Measurements from ENCODE around the gene GPR27.
A peak's percentile ranks its signal among the peaks of the same experiment; 100 is the strongest.

Gene GPR27

DNA sequence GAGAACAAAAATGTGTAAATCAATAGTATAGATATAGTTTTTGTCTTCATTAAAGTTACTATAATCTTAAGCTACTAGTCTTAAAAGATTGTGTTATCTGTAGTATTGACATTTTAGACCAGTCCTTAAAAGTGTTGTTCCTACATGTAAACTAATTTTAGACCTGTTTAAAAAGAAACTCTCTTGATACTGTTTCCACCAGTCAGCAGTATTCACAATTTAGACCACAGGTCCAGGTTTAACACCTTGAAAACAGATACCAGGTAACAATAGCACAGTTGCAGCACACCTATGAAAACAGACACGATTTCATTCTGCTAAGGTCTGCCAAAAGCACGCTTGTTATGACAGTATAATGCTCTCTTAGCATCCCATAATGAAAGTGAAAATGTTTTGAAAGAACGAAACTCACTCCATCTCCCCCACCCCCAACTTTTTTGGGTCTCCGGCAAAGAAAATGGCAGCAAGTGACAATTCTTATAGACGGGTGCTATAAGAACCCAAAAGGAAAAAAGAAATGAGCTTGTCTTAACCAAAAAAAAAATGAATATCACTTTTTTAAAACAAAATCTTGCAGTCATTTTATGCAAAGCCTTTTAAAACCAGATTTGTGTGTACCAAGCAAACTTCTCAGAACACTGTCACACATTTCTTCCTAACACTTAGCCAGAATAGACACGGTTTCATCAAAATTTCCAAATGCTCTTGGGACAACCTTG is 30.0 kb upstream of the GPR27 start:
- Histone ChIP-seq H3K4me1 (ENCODE audit: insufficient read depth, low read length) (peaks cover 17% of the 10 kb centered on the region), H3K9ac (ENCODE audit: low read depth, low read length) (peak overlapping the region; percentile 84; the same call in 1 of the 2 replicates), H3K36me3 (ENCODE audit: insufficient read depth, low read length) (no peaks in the 10 kb centered on the region), H3K9me3 (ENCODE audit: control insufficient read depth, insufficient read depth, low read length) (no peaks in the 10 kb centered on the region)

DNA sequence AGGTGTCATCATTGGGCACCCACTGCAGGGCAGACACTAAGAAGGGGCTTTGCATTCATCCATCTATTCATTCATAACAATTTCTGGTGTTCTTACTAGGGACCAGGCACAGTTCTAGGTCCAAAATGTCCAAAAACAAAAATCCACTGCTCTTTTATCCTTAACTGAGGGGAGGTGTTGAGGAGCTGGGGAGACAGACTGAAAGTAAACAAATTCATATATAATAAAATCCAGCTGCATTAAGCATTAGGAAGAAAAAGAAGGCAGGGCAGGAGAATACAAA is 29.5 kb upstream of the GPR27 start:
- peaks cover 18% of the 10 kb centered on the region for H3K4me1 ChIP-seq (ENCODE audit: insufficient read depth, low read length)
- peak overlapping the region; percentile 84 for H3K9ac ChIP-seq (ENCODE audit: low read depth, low read length)
- H3K9me3 ChIP-seq (ENCODE audit: control insufficient read depth, insufficient read depth, low read length): no peaks in the 10 kb centered on the region
- H3K36me3 ChIP-seq (ENCODE audit: insufficient read depth, low read length): no peaks in the 10 kb centered on the region

DNA sequence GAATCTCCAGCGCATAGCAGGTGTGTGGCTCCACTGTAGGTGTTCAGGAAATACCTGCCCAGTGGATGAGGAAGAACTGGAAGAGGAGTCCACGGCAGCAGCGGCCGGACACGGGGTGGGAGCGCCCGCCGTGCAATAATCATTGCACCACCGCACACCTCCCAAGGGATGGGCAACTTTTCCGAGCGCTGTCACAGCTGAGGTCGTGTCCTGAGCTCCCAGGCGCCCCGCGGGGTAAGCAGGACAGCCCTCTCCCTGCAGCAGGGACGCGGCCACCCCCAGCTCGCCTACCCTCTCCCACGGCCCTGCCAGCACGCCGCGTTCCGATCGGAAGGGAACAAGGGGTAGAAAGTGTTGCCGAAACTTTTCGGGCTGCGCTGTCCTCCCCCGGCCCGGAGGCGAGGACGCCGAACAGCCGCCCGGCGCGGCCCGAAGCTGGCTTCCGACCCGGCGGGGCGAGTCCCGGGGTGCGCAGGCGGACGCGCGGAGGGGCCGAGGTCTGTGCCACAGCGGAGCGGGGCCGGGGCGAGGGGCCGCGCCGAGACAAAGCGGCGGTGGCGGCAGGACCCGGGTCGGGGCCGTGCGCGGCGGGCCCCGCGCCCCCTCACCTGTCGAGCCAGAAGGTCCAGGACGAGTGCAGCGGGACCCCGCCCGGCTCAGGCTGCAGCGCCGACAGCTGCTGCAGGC is 28.9 kb upstream of the GPR27 start:
- H3K9me3 ChIP-seq (ENCODE audit: control insufficient read depth, insufficient read depth, low read length): no peaks in the 10 kb centered on the region
- peak overlapping the region; percentile 84 for H3K9ac ChIP-seq (ENCODE audit: low read depth, low read length)
- H3K36me3 ChIP-seq (ENCODE audit: insufficient read depth, low read length): no peaks in the 10 kb centered on the region
- H3K4me1 ChIP-seq (ENCODE audit: insufficient read depth, low read length): peaks cover 22% of the 10 kb centered on the region

DNA sequence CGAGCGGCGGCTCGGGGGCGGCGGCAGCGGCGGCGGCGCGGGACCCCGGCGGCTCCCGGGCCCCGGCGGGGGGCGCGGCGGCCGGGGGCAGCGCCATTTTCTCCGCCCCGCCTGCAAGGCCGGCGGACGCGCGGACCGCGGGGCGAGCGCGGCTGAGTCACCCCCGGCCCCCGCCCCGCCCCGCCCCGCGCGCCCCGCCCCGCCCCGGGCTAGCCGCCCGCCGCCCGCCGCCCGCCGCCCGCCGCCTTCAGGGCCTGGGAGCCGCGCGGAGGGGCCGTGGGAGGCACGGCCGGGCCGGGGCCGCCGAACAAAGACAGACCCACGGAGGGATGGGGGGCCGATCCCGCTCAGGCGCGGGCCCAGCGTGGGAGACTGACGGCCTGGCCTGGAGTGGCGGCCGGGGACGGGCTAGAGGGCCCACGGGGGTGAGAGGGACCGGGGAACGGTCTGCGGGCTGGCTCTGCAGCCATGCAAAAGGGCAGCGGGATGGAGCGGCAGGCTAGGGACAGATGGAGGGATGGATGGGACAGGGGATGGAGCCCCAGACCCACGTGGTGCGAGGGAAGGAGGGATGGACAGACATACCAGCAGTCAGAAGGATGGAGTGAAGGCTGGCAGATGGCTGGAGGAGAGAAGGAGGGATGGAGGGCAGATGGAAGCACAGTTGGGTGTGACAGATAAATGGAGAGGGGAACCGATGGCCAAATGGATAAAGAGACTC is 28.2 kb upstream of the GPR27 start, which contains the start of gene EIF4E3:
Gene EIF4E3 (minus strand): TSS at position 132 of the 721 bp plus-strand sequence. CDS start 35 bp downstream, at position 97.
- H3K9ac ChIP-seq (ENCODE audit: low read depth, low read length): peak within 1 kb of the TSS; percentile 84
- H3K4me1 ChIP-seq (ENCODE audit: insufficient read depth, low read length): peaks cover 27% of the 10 kb centered on the region
- H3K36me3 ChIP-seq (ENCODE audit: insufficient read depth, low read length): no peaks in the 10 kb centered on the region
- H3K9me3 ChIP-seq (ENCODE audit: control insufficient read depth, insufficient read depth, low read length): no peaks in the 10 kb centered on the region

DNA sequence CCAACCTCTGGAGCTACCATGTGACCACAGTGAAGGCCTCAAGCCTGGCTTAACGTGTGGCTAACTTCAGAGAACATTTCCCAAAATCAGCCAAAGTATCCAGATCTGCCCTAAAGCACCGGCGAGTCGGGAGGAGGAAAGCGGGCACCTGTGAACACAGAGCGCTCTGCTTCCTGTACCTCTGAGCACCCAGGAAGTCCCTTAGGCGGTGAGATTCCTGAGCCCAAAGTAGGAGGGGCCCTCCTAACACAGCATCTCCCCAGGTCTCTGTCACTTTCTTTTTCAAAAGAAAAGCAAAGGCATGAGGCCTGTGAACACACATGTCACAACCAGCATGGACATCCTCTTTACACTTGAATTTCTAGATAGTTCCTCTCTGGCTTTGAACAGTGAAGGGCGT is 27.5 kb upstream of the GPR27 start:
- Histone ChIP-seq H3K9me3 (ENCODE audit: control insufficient read depth, insufficient read depth, low read length) (no peaks in the 10 kb centered on the region), H3K9ac (ENCODE audit: low read depth, low read length) (peak overlapping the region; percentile 46; the same call in 1 of the 2 replicates), H3K4me1 (ENCODE audit: insufficient read depth, low read length) (peaks cover 32% of the 10 kb centered on the region), H3K36me3 (ENCODE audit: insufficient read depth, low read length) (no peaks in the 10 kb centered on the region)

DNA sequence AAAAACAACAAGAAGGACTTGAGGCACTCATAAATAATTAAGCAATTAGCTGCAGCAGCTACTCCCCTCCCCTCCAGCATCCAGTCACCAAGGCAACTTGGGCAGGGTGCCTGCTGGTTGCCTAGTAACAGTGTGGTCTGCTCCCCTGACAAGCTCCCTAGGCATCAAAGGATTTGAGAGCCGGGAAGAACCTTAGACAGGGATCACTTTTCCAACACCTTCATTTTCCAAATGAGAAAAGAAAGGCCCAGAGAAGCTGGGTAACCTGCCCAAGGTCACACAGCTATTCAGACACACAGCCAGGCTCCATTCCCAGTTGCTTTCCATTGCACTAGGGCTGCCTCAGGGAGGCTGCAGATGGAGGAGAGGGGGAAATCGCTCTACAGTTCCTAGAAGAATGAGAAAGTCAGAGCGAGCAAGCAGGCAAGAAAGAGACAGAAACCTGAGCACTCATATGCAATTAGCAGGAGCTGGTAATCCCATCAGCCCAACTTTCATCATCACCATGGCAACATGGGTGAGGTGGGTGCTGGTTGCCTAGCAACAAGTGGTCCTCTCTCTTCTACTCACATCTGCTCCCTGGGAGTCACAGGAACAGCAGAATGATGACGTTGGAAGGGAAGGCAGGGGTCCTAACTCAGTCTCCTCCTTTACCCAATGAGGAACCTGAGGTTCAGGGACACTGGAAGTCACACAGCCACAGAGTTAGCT is 24.9 kb upstream of the GPR27 start:
- Histone ChIP-seq H3K9me3 (ENCODE audit: control insufficient read depth, insufficient read depth, low read length) (no peaks in the 10 kb centered on the region), H3K36me3 (ENCODE audit: insufficient read depth, low read length) (no peaks in the 10 kb centered on the region), H3K9ac (ENCODE audit: low read depth, low read length) (no peak overlapping the region), H3K4me1 (ENCODE audit: insufficient read depth, low read length) (peaks cover 29% of the 10 kb centered on the region)

DNA sequence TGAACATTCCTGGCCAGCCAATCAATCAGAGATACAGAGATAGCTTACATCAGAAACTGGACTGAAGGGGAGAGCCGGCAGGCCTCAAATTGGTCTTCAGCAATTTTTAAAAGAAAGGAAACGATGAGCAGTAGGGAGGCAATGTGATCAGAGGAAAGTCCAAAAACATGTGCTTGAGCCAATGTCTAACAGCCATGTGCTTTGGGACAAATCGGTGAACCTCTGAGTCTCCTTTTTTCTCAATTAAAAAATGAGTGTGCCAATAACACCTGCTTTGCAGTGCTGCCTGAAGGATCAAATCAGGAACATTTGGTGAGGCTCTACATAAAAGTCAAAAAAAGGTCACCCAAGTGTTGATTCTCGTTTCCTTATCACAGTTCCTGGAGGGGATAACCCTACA is 21.0 kb upstream of the GPR27 start:
- Histone ChIP-seq H3K36me3 (ENCODE audit: insufficient read depth, low read length) (no peaks in the 10 kb centered on the region), H3K4me1 (ENCODE audit: insufficient read depth, low read length) (peaks cover 20% of the 10 kb centered on the region), H3K9ac (ENCODE audit: low read depth, low read length) (no peak overlapping the region), H3K9me3 (ENCODE audit: control insufficient read depth, insufficient read depth, low read length) (no peaks in the 10 kb centered on the region)

DNA sequence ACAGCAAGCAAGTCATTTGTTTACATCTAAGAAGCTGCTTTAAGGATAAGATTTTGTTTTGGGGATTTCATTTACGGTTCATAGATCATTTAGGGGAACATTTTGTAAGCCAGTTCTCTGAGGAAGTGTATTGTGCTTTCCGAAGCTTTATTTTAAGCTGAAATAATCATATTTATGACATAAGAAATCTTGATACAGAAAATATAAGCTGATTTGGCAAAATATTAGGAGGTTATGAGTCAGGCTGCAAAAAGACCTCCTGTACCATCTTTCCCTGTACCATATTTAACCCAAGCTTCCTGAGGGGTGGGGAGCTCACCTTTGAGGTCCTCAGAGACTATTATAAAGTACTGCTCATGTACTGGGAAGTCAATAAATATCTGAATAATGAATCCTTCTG is 20.3 kb upstream of the GPR27 start:
- Histone ChIP-seq H3K9ac (ENCODE audit: low read depth, low read length) (no peak overlapping the region), H3K36me3 (ENCODE audit: insufficient read depth, low read length) (no peaks in the 10 kb centered on the region), H3K4me1 (ENCODE audit: insufficient read depth, low read length) (peaks cover 20% of the 10 kb centered on the region), H3K9me3 (ENCODE audit: control insufficient read depth, insufficient read depth, low read length) (no peaks in the 10 kb centered on the region)

DNA sequence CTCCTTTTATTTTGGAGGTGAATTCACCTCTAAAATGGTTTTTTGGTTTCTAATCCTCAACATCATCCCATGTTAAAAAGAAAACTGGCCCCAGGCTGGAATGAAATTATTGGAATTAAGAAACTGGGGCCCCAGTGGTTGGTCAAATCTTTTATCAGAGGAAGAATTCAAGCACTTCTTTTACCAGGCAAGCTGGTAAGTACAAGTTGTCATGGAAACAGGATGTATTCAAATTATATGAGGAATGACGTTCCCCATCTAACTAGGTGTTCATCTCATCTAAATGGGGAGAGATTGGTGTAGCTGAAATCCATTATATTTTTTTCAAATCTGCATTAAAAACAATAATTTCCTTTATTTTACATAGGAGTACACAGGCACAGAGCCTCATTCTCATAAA is 18.8 kb upstream of the GPR27 start:
- H3K9me3 ChIP-seq (ENCODE audit: control insufficient read depth, insufficient read depth, low read length): no peaks in the 10 kb centered on the region
- peaks cover 15% of the 10 kb centered on the region for H3K4me1 ChIP-seq (ENCODE audit: insufficient read depth, low read length)
- no peak overlapping the region for H3K9ac ChIP-seq (ENCODE audit: low read depth, low read length)
- no peaks in the 10 kb centered on the region for H3K36me3 ChIP-seq (ENCODE audit: insufficient read depth, low read length)

DNA sequence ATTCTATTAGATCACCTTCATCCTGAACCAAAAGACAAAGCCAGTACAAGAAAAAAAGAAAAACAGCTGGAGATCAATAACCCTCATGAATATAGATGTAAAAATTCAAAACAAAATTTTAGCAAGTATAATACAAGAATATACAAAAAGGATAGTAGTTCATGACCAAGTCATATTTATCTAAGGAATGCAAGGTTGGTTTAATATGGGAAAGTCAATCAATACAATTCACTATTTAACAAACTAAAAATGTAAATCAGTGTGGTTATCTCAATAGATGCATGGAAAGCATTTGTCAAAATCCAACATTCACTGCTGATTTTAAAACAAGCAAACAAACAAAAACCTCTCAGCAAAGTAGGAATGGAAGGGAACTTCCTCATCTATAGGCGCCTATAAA is 11.0 kb upstream of the GPR27 start:
- no peaks in the 10 kb centered on the region for H3K36me3 ChIP-seq (ENCODE audit: insufficient read depth, low read length)
- H3K4me1 ChIP-seq (ENCODE audit: insufficient read depth, low read length): no peaks in the 10 kb centered on the region

DNA sequence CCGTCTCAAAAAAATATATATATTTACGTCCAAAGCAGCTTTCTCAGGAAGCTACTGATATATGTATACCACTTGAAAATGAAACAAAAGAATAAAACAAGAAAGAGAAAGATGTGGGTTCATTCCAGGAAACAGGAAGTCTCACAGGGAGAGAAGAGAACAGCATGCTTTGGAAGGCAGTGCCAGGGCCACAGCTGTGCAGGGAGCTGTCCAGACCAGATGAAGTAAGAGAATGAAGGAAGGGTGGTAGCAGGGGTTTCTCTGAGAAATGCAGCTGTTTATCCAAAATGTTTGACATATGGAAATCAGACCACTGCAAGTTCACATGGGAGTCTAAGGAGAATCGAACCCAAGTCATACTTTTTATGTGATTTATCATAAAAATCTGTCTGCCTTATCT is 8.9 kb upstream of the GPR27 start:
- H3K9ac ChIP-seq (ENCODE audit: low read depth, low read length): no peak overlapping the region
- H3K9me3 ChIP-seq (ENCODE audit: control insufficient read depth, insufficient read depth, low read length): peaks cover 3% of the 10 kb centered on the region
- no peaks in the 10 kb centered on the region for H3K36me3 ChIP-seq (ENCODE audit: insufficient read depth, low read length)
- H3K4me1 ChIP-seq (ENCODE audit: insufficient read depth, low read length): no peaks in the 10 kb centered on the region

More for the DNA sequence above, 11.0 kb upstream of the GPR27 start:
- Histone ChIP-seq H3K9me3 (ENCODE audit: control insufficient read depth, insufficient read depth, low read length) (peaks cover 3% of the 10 kb centered on the region), H3K9ac (ENCODE audit: low read depth, low read length) (no peak overlapping the region)

DNA sequence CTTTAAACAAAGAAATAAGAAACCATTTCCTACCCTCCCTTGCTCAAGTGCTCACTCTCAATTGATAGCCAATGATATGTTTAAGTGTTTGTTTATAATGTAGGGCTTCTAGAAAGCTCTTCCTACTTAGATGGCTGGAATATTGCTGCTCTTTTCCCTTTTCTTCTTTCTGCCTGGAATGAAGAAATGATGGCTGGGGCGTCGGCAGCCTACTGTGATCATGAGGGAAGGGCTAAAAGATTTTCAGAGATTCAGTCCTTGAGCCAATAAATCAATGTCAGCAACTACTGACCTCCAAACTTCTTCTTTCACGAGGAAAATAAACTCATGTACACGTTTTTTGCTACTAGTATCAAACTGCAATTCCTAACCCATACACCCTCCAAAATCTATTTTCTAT is 2.1 kb upstream of the GPR27 start:
- Histone ChIP-seq H3K4me1 (ENCODE audit: insufficient read depth, low read length) (no peaks in the 10 kb centered on the region), H3K36me3 (ENCODE audit: insufficient read depth, low read length) (no peaks in the 10 kb centered on the region), H3K9me3 (ENCODE audit: control insufficient read depth, insufficient read depth, low read length) (no peaks in the 10 kb centered on the region), H3K9ac (ENCODE audit: low read depth, low read length) (no peak overlapping the region)

DNA sequence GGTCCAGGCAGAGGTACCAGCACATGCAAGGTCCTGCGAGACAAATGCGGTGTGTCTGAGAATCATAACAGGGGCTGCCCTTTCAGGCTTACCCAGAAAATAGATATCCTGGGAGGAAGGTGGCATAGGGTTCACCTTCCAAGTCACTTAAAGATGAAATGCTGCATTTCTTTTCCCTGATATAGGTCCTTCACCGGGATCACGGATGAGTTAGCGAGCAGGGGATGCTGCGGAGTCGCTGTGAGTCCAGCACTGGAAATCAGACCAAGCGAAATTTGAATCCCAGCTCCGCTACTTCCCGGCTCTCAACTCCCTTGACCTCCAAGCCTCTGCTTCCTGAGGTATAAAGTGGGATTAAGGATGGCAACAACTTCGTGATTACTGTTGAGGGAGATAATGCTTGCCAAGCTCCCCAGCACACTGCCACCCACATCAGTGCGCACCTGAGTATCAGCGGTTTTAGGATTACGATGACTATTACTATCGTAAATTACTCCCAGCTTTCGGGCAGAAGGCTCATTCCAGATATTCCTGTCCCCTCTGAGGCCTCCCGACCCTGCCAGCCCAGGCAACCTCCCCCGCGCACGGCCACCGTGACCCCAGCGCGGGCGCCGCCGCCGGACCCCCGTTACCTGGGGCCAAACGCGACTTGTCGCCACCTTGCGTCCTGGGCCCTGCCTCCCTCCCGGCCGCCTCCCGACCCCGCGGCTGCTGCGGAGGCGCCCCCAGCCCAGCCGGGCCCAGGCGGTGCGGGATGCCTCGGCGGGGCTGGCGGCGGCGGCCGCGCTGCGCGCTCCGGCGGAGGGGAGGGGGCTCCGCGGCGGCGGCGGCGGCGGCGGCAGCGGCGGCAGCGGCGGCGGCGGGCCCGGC is 589 bp upstream of the GPR27 start:
- no peaks in the 10 kb centered on the region for H3K4me1 ChIP-seq (ENCODE audit: insufficient read depth, low read length)
- peak overlapping the region; percentile 74 for H3K9ac ChIP-seq (ENCODE audit: low read depth, low read length)
- H3K36me3 ChIP-seq (ENCODE audit: insufficient read depth, low read length): no peaks in the 10 kb centered on the region
- no peaks in the 10 kb centered on the region for H3K9me3 ChIP-seq (ENCODE audit: control insufficient read depth, insufficient read depth, low read length)
